8988T (cell line): Measurements from ENCODE around the gene TIMM10B.
A peak's percentile ranks its signal among the peaks of the same experiment; 100 is the strongest.
"Not testable (repeated sequence)": the region's sequence is repeated elsewhere in the genome, so short reads cannot be mapped to it uniquely, and the experiment has no call there.

ENCODE experiments used
- DNase-seq: peaks from one replicate; pipeline ENCODE4 v3.0.0; 2011

Gene TIMM10B

GRCh38 chr11:6520265-6520664 is 39.0 kb downstream of the TIMM10B start:
- DNase-seq: no peak

- DNase-seq: not testable (repeated sequence)
Observed at GRCh38 chr11:6521946-6522345, 40.6 kb downstream of the TIMM10B start.

GRCh38 chr11:6523253-6523652 is 42.0 kb downstream of the TIMM10B start:
- no peak for DNase-seq

- no peak for DNase-seq
Observed at GRCh38 chr11:6526411-6527135, 45.3 kb downstream of the TIMM10B start.

- DNase-seq: no peak
Observed at GRCh38 chr11:6529266-6529665, 48.0 kb downstream of the TIMM10B start.

GRCh38 chr11:6530848-6531247 is 49.5 kb downstream of the TIMM10B start:
- DNase-seq: no peak

- peak; percentile 34 for DNase-seq
Observed at GRCh38 chr11:6531267-6531752, 50.0 kb downstream of the TIMM10B start.
